Fibroblast of lung (primary cell): ENCODE data around the gene RPS27A.

Source experiments
- CTCF ChIP-seq, 2 donors: IDR thresholded peaks in 1 of 2; conservative IDR thresholded peaks in 1 of 2; 1 replicate in 1 of 2; 2 replicates in 1 of 2; pipeline ENCODE4 v1.5.1; 2011 to 2012; ENCODE audit warnings: low read length in 2 of 2, control low read depth in 1 of 2, inconsistent platforms in 1 of 2, low read depth in 1 of 2, mild to moderate bottlenecking in 1 of 2
- EZH2 ChIP-seq: IDR thresholded peaks from 2 replicates; pipeline ENCODE4 v1.5.1; 2012; ENCODE audit warnings: low read length, control low read depth, mild to moderate bottlenecking; ENCODE audit errors: missing control alignments

GRCh38 chr2:55235724-55236538 is 3.4 kb downstream of the RPS27A start:
- no peak for TF ChIP-seq CTCF (conservative IDR thresholded peaks at IDR 0.05 in 1 of 2, IDR thresholded peaks at IDR 0.05 in 1 of 2; ENCODE audit: low read depth in 1 of 2, low read length in 2 of 2)
- TF ChIP-seq EZH2, result no peak
